Loucy (cell line): ENCODE data around the gene IGSF22.
"Not testable (repeated sequence)": the region's sequence is repeated elsewhere in the genome, so short reads cannot be mapped to it uniquely, and the experiment has no call there.

Experiments used
- H2AFZ ChIP-seq: fragments of 200-600 bp; sonication (generic); 2 replicates; pipeline ENCODE4 v1.6.0; 2016; ENCODE audit warnings: antibody characterized with exemption, mild to moderate bottlenecking, low read length, moderate library complexity
- H3F3A ChIP-seq: fragments of 200-600 bp; 2 replicates; pipeline ENCODE4 v1.6.0; 2016; ENCODE audit warnings: antibody characterized with exemption, low read depth, mild to moderate bottlenecking
- H3K27me3 ChIP-seq: fragments of 200-600 bp; sonication (generic); 2 replicates; pipeline ENCODE4 v1.6.1; 2014; ENCODE audit warnings: low read length, mild to moderate bottlenecking; ENCODE audit not compliant: insufficient read depth, poor library complexity, severe bottlenecking
- H3K36me3 ChIP-seq: fragments of 200-600 bp; sonication (generic); 2 replicates; pipeline ENCODE4 v1.6.1; 2016; ENCODE audit warnings: low read length; ENCODE audit not compliant: insufficient read depth
- H3K4me1 ChIP-seq: fragments of 200-600 bp; sonication (generic); 2 replicates; pipeline ENCODE4 v1.5.1; 2014; ENCODE audit warnings: low read length, mild to moderate bottlenecking; ENCODE audit not compliant: insufficient read depth, poor library complexity, severe bottlenecking
- H3K4me2 ChIP-seq: fragments of 200-600 bp; sonication (generic); 2 replicates; pipeline ENCODE4 v1.6.0; 2014; ENCODE audit warnings: antibody characterized with exemption, low read length, low read depth, mild to moderate bottlenecking; ENCODE audit not compliant: poor library complexity, severe bottlenecking
- H3K4me3 ChIP-seq: fragments of 200-600 bp; sonication (generic); 2 replicates; pipeline ENCODE4 v1.5.1; 2014; ENCODE audit warnings: low read length, mild to moderate bottlenecking, mixed read lengths; ENCODE audit not compliant: poor library complexity, severe bottlenecking
- H3K79me2 ChIP-seq: fragments of 200-600 bp; sonication (generic); 2 replicates; pipeline ENCODE4 v1.6.1; 2014; ENCODE audit warnings: low read length; ENCODE audit not compliant: insufficient read depth
- H3K9ac ChIP-seq: fragments of 200-600 bp; sonication (generic); 2 replicates; pipeline ENCODE4 v1.6.0; 2014; ENCODE audit warnings: mild to moderate bottlenecking, low read depth, low read length, moderate library complexity; ENCODE audit not compliant: poor library complexity, severe bottlenecking
- H3K9me2 ChIP-seq: fragments of 200-600 bp; sonication (generic); replicated peaks from 2 replicates; pipeline ENCODE4 v1.6.1; 2016; ENCODE audit warnings: low read depth, low read length, mixed read lengths
- H3K9me3 ChIP-seq: fragments of 200-600 bp; sonication (generic); 2 replicates; pipeline ENCODE4 v1.6.1; 2014; ENCODE audit warnings: mild to moderate bottlenecking, antibody characterized with exemption, low read length, low read depth; ENCODE audit not compliant: insufficient read depth
- H4K20me1 ChIP-seq: fragments of 200-600 bp; sonication (generic); 2 replicates; pipeline ENCODE4 v1.6.0; 2014; ENCODE audit warnings: antibody characterized with exemption, low read length, mild to moderate bottlenecking; ENCODE audit not compliant: insufficient read depth, poor library complexity, severe bottlenecking
- EZH2phosphoT487 ChIP-seq: fragments of 200-600 bp; IDR thresholded peaks from 2 replicates; pipeline ENCODE4 v1.6.1; 2018; ENCODE audit warnings: antibody characterized with exemption, mild to moderate bottlenecking, moderate library complexity, borderline replicate concordance
- TF ChIP-seq, protein P1 (sequence below): fragments of 200-600 bp; sonication (generic); conservative IDR thresholded peaks from 2 replicates; pipeline ENCODE4 v1.5.1; 2014; ENCODE audit warnings: mild to moderate bottlenecking, antibody characterized with exemption, low read length

Gene IGSF22

DNA sequence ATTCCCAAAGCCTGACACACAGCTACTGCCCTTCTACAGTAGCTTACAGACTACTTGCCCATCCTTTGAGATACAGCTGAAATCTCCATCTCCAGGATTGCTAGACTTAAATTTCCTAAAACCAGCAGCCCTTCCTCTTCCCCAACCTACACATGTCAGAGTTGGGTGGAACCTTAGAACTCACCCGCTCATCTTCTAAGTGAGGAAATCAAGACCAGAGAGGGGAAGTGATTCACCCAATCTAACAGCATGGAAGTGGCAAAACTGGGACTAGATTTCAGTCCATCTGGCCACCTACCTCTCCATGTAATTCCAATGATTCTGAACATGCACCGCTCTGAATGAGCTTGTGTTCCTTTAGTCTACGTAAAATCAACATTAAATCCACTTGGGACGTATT is 28.4 kb downstream of the IGSF22 start:
- H3K4me1 ChIP-seq, result peaks cover 5% of the 10 kb centered on the region
- H2AFZ ChIP-seq, result no peak overlapping the region

DNA sequence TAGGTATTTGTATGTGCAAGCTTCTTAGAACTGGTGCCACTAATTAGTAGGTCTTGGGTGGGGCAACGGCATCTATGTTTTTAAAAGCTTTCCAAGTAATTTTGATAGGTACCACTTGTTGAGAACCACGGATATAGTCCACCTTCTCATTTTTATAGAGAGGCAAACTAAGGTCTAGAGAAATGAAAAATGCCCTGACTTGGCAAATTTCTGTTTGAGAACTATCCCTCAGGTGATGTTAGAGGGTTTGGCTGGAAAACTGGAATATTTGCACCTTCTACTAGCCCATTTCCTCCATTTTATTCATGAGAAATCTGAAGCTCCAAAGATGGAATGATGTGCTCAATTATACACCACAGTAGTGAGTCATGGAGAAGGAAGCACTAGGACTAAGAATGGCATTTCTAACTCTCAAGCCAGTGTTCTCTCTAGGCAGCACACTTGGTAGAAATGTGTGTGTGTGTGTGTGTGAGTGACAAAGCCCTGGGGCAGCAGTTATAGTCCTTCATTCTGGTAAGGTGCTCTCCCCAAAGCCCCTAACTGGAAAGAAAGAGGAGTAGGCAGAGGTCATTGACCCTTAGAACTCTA is 29.3 kb downstream of the IGSF22 start:
- Histone ChIP-seq H2AFZ (no peak overlapping the region), H3K4me3 (no peak overlapping the region), H3K9me3 (no peaks in the 10 kb centered on the region), H4K20me1 (no peaks in the 10 kb centered on the region), H3F3A (no peaks in the 10 kb centered on the region), H3K4me2 (no peak overlapping the region), H3K4me1 (peaks cover 5% of the 10 kb centered on the region), H3K9me2 (no peaks in the 10 kb centered on the region), H3K27me3 (peaks cover 41% of the 10 kb centered on the region), H3K9ac (no peak overlapping the region), H3K36me3 (no peaks in the 10 kb centered on the region), H3K79me2 (no peaks in the 10 kb centered on the region)
- no peak for TF ChIP-seq EZH2phosphoT487
- TF ChIP-seq, protein P1, sequence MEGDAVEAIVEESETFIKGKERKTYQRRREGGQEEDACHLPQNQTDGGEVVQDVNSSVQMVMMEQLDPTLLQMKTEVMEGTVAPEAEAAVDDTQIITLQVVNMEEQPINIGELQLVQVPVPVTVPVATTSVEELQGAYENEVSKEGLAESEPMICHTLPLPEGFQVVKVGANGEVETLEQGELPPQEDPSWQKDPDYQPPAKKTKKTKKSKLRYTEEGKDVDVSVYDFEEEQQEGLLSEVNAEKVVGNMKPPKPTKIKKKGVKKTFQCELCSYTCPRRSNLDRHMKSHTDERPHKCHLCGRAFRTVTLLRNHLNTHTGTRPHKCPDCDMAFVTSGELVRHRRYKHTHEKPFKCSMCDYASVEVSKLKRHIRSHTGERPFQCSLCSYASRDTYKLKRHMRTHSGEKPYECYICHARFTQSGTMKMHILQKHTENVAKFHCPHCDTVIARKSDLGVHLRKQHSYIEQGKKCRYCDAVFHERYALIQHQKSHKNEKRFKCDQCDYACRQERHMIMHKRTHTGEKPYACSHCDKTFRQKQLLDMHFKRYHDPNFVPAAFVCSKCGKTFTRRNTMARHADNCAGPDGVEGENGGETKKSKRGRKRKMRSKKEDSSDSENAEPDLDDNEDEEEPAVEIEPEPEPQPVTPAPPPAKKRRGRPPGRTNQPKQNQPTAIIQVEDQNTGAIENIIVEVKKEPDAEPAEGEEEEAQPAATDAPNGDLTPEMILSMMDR, result no peak

More for the DNA sequence above, 28.4 kb downstream of the IGSF22 start:
- peaks cover 41% of the 10 kb centered on the region for H3K27me3 ChIP-seq
- no peak overlapping the region for H3K9ac ChIP-seq
- no peaks in the 10 kb centered on the region for H3K9me3 ChIP-seq
- H3K79me2 ChIP-seq, result no peaks in the 10 kb centered on the region
- H3K4me2 ChIP-seq, result no peak overlapping the region
- H3K36me3 ChIP-seq, result no peaks in the 10 kb centered on the region
- TF ChIP-seq, protein P1, result no peak
- no peaks in the 10 kb centered on the region for H4K20me1 ChIP-seq
- no peaks in the 10 kb centered on the region for H3K9me2 ChIP-seq
- no peak overlapping the region for H3K4me3 ChIP-seq
- no peaks in the 10 kb centered on the region for H3F3A ChIP-seq

DNA sequence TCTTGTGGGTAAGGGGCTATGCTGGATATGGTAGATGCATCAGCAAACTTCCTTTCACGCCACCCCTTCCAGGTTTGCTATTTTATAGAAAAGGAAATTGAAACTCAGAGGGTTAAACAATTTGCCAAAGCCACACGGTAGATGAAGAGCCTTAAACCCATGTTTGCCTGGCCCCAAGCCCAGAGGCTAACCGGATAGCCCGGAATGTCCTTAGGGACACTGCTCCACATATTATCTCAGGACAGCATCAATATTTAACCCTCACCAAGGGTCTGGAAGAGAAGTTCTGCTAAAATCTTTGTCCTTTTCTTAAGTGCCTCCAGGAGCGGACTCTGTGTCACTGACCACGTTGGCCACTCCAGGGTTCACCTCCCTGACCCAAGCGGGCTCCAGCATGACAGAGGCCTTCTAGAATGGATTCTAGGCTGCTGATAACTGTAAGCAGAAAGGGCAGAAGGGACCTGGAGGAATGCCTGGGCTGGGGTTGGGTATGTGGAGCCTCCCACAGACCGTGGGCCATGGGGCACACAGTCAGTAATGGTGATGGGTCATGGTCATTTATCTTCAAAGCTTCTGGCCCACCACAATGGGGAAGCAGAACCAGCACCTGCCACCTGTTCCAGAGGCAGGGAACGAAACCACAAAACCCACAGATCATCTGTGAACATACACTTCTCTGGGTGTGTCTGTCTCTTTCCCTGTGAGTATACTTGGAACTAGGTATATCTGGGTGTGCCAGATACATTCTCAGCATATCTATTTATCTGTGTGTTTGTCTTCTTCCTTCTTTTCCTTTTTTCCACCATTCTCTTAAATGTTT is 32.8 kb downstream of the IGSF22 start:
- H3K27me3 ChIP-seq, result peaks cover 16% of the 10 kb centered on the region
- H3K9ac ChIP-seq, result no peak overlapping the region
- no peaks in the 10 kb centered on the region for H4K20me1 ChIP-seq
- H3F3A ChIP-seq, result no peaks in the 10 kb centered on the region
- no peak overlapping the region for H3K4me3 ChIP-seq
- TF ChIP-seq, protein P1, result no peak
- no peak for TF ChIP-seq EZH2phosphoT487
- no peaks in the 10 kb centered on the region for H3K9me2 ChIP-seq
- H3K79me2 ChIP-seq, result no peaks in the 10 kb centered on the region
- H3K36me3 ChIP-seq, result no peaks in the 10 kb centered on the region
- no peak overlapping the region for H3K4me2 ChIP-seq
- H2AFZ ChIP-seq, result no peak overlapping the region
- no peaks in the 10 kb centered on the region for H3K4me1 ChIP-seq
- no peaks in the 10 kb centered on the region for H3K9me3 ChIP-seq

DNA sequence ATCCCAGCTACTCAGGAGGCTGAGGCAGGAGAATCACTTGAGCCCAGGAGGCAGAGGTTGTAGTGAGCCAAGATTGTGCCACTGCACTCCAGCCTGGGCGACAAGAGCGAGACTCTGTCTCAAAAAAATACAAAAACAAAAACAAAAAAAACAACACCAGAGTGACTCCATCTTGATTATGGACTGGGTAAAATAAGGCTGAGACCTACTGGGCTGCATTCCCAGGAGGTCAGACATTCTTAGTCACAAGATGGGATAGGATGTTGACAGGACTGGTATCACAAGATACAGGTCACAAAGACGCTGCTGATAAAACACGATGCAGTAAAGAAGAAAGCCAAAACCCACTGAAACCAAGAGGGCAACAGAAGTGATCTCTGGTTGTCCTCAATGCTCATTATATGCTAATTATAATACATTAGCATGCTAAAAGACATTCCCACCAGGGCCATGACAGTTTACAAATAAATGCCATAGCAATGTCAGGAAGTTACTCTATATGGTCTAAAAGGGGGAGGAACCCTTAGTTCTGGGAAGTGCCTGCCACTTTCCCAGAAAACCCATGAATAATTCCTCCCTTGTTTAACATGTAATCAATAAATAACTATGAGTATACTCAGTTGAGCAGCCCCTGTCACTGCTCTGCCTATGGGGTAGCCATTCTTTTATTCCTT is 34.4 kb downstream of the IGSF22 start:
- not testable (repeated sequence) for H3F3A ChIP-seq, H3K36me3 ChIP-seq, H3K4me2 ChIP-seq, H3K79me2 ChIP-seq, H4K20me1 ChIP-seq, H3K4me1 ChIP-seq, H3K27me3 ChIP-seq, H2AFZ ChIP-seq, H3K9me3 ChIP-seq, H3K9me2 ChIP-seq, H3K4me3 ChIP-seq, H3K9ac ChIP-seq
